Endothelial cell of umbilical vein (primary cell): Measurements from ENCODE around the gene FBXW11. TPM values are rescaled to one million over a fixed set of nuclear protein-coding genes. Genes with fewer than 3 reads are reported as not detected.

Experiments used
- BruUV-seq: library from RNA; stranded (reverse); fragments of 400-500 nt; replicated peaks from 2 replicates; lab custom pipeline; 2021; lab: Mats Ljungman, UMichigan
- CTCF ChIA-PET: fragments of 300-600, 350-600 bp; sonication (Branson Sonifier 250); formaldehyde crosslinking; loops from one replicate; lab custom pipeline; 2021; ENCODE audit warnings: antibody characterized with exemption, inconsistent platforms; lab: Charles Lee
- POLR2A ChIA-PET: fragments of 300-600, 350-600 bp; sonication (Branson Sonifier 250); formaldehyde crosslinking; loops from one replicate; lab custom pipeline; 2021; ENCODE audit warnings: antibody characterized with exemption, inconsistent platforms; lab: Charles Lee
- DNase-seq: peaks from one replicate; pipeline ENCODE4 v3.0.0-alpha.2; 2011; ENCODE audit warnings: low read depth, low spot score
- FAIRE-seq: peaks from 2 replicates; lab custom pipeline; 2011; peaks lifted over from hg19 to GRCh38; lab: Jason Lieb, UNC
- H2AFZ ChIP-seq: 2 replicates; pipeline ENCODE4 v1.6.0; 2012; ENCODE audit warnings: low read depth, low read length, control low read depth, inconsistent platforms
- H3K27ac ChIP-seq: 2 replicates; pipeline ENCODE4 v1.5.1; 2011; ENCODE audit warnings: low read depth, mild to moderate bottlenecking, control low read depth, low read length, moderate library complexity; ENCODE audit not compliant: insufficient read depth
- H3K27me3 ChIP-seq, 2 experiments: 2 replicates each; pipeline versions ENCODE4 v1.6.0 to v1.6.1; 2011; ENCODE audit warnings: low read length in 2 of 2, mixed read lengths in 1 of 2; ENCODE audit not compliant: control insufficient read depth in 2 of 2, insufficient read depth in 2 of 2
- H3K36me3 ChIP-seq, 2 experiments: 2 replicates in 1 of 2; 3 replicates in 1 of 2; pipeline ENCODE4 v1.5.1; 2011; ENCODE audit warnings: low read length in 2 of 2, mild to moderate bottlenecking in 1 of 2, moderate library complexity in 1 of 2; ENCODE audit not compliant: control insufficient read depth in 2 of 2, insufficient read depth in 2 of 2; ENCODE audit errors: extremely low read depth in 1 of 2
- H3K4me1 ChIP-seq: 3 replicates; pipeline ENCODE4 v1.5.1; 2011; ENCODE audit warnings: mild to moderate bottlenecking, low read length; ENCODE audit not compliant: control insufficient read depth, insufficient read depth; ENCODE audit errors: extremely low read depth
- H3K4me2 ChIP-seq: 2 replicates; pipeline ENCODE4 v1.6.1; 2011; ENCODE audit warnings: low read length, control low read depth, mixed read lengths; ENCODE audit not compliant: insufficient read depth
- H3K4me3 ChIP-seq, 3 experiments: fragments of 200-600 bp in 1 of 3; sonication (generic), shearing (Covaris generic) in 1 of 3; replicated peaks in 1 of 3; 2 replicates each; pipeline ENCODE4 v1.5.1; 2011 to 2016; ENCODE audit warnings: control low read depth in 3 of 3, low read length in 3 of 3, mild to moderate bottlenecking in 2 of 3, inconsistent platforms in 1 of 3, low read depth in 1 of 3, moderate library complexity in 1 of 3; ENCODE audit not compliant: insufficient read depth in 1 of 3
- H3K79me2 ChIP-seq: 2 replicates; pipeline ENCODE4 v1.6.0; 2012; ENCODE audit warnings: low read length, inconsistent platforms; ENCODE audit not compliant: control insufficient read depth, insufficient read depth
- H3K9ac ChIP-seq: replicated peaks from 2 replicates; pipeline ENCODE3; 2011; ENCODE audit warnings: low read length, control low read depth; ENCODE audit not compliant: insufficient read depth; ENCODE audit errors: extremely low read depth
- H3K9me1 ChIP-seq: replicated peaks from 3 replicates; pipeline ENCODE4 v1.6.0; 2011; ENCODE audit warnings: mild to moderate bottlenecking, low read length; ENCODE audit not compliant: control insufficient read depth, insufficient read depth; ENCODE audit errors: extremely low read depth
- H3K9me3 ChIP-seq: replicated peaks from 2 replicates; pipeline ENCODE4 v1.5.1; 2012; ENCODE audit warnings: low read length, inconsistent platforms; ENCODE audit not compliant: control insufficient read depth, insufficient read depth
- H4K20me1 ChIP-seq: replicated peaks from 2 replicates; pipeline ENCODE3; 2011; ENCODE audit warnings: mild to moderate bottlenecking, low read length; ENCODE audit not compliant: control insufficient read depth, insufficient read depth; ENCODE audit errors: extremely low read depth
- CTCF ChIP-seq, 2 donors: IDR thresholded peaks; 1 replicate in 1 of 2; 2 replicates in 1 of 2; pipeline ENCODE4 v1.5.1; 2011; ENCODE audit warnings: low read length in 2 of 2, mild to moderate bottlenecking in 2 of 2, moderate library complexity in 2 of 2, control low read depth in 1 of 2, inconsistent platforms in 1 of 2, low read depth in 1 of 2; ENCODE audit not compliant: insufficient read depth in 1 of 2; ENCODE audit errors: extremely low read depth in 1 of 2
- EZH2 ChIP-seq: IDR thresholded peaks from 2 replicates; pipeline ENCODE4 v1.6.1; 2012; ENCODE audit warnings: borderline replicate concordance, low read depth, mild to moderate bottlenecking, moderate library complexity, low read length, inconsistent platforms; ENCODE audit not compliant: severe bottlenecking
- FOS ChIP-seq: IDR thresholded peaks from 2 replicates; pipeline ENCODE4 v1.6.1; 2011; ENCODE audit warnings: mild to moderate bottlenecking, low read length, moderate library complexity, borderline replicate concordance; ENCODE audit not compliant: insufficient read depth
- GATA2 ChIP-seq: IDR thresholded peaks from 2 replicates; pipeline ENCODE4 v1.7.0; 2011; ENCODE audit warnings: low read depth, mild to moderate bottlenecking, moderate library complexity, mixed read lengths, low read length; ENCODE audit not compliant: insufficient read length, insufficient read depth
- JUN ChIP-seq: IDR thresholded peaks from 2 replicates; pipeline ENCODE4 v1.6.1; 2011; ENCODE audit warnings: borderline replicate concordance, low read depth; ENCODE audit not compliant: insufficient read length, insufficient read depth
- MAX ChIP-seq: IDR thresholded peaks from 2 replicates; pipeline ENCODE4 v1.6.1; 2011; ENCODE audit not compliant: insufficient read depth, insufficient read length
- MYC ChIP-seq: IDR thresholded peaks from one replicate; pipeline ENCODE4 v1.6.1; 2011; ENCODE audit warnings: mild to moderate bottlenecking, low read depth, low read length
- POLR2A ChIP-seq: IDR thresholded peaks from 2 replicates; pipeline ENCODE4 v1.6.1; 2012; ENCODE audit warnings: low read depth, mild to moderate bottlenecking, control low read depth, low read length
- POLR2AphosphoS5 ChIP-seq: IDR thresholded peaks from 2 replicates; pipeline ENCODE4 v1.6.1; 2012; ENCODE audit warnings: low read depth, mild to moderate bottlenecking, control low read depth, low read length, moderate library complexity; ENCODE audit not compliant: insufficient read depth
- dilution Hi-C: fragments of 300-500 bp; cut with MboI; formaldehyde crosslinking; loops from one replicate; pipeline ENCODE4 v1.15.0; 2019; ENCODE audit warnings: low sequenced_read_pairs; ENCODE audit not compliant: extremely low pct_ligation_motif_present
- intact Hi-C: fragments of 100-400 bp; cut with micrococcal nuclease; formaldehyde crosslinking; loops from one replicate; pipeline ENCODE4 v1.10.0; 2022
- polyA plus RNA-seq, 4 experiments: library from polyadenylated mRNA; depleted of rRNA in 3 of 4; stranded (reverse) in 3 of 4; unstranded in 1 of 4; fragments of >200 nt; gene quantifications; 2 replicates each; pipeline versions ENCODE4 v1.2.1 to v1.2.3, GENCODE V29; 2011 to 2012; ENCODE audit warnings: missing spikeins in 1 of 4
- total RNA-seq: library from RNA; stranded (reverse); gene quantifications from 2 replicates; pipeline ENCODE4 v1.2.3, GENCODE V29; 2021

The FBXW11 gene
- total and polyA plus RNA-seq, 2 donors (not counting 3 experiments of a cell fraction or from before 2014, with no cell fraction given) = 30.7 to 44.7 TPM

- H3K27me3 ChIP-seq = no peaks in the 10 kb centered on the region
- H3K27ac ChIP-seq = no peak overlapping the region
- no peak for DNase-seq
- no peak overlapping the region for H2AFZ ChIP-seq
- dilution Hi-C loops = no loop called here
- no TSS peak for BruUV-seq
- ChIA-PET POLR2A (no interaction called here), CTCF (interaction anchor here (0.6 to 6.5 kb wide), 32 partner anchors 9 to 506 kb away, joined by 3 to 292 read pairs (median 14); partner anchors contain the start of genes FBXW11, FGF18 and STK10)
- TF ChIP-seq MAX (no peak), CTCF (IDR thresholded peaks at IDR 0.05; ENCODE audit: extremely low read depth in 1 of 2, insufficient read depth in 1 of 2, low read depth in 1 of 2, low read length in 2 of 2) (no peak), JUN (no peak), POLR2AphosphoS5 (no peak), GATA2 (no peak), MYC (no peak), FOS (no peak), POLR2A (no peak), EZH2 (no peak)
- FAIRE-seq = peak; percentile 48
- no peaks in the 10 kb centered on the region for H3K9me3 ChIP-seq
- H3K36me3 ChIP-seq = peaks cover 0 to 2% of the 10 kb centered on the region in 2 experiments
- H3K4me3 ChIP-seq = no peak overlapping the region
- H3K4me2 ChIP-seq = no peak overlapping the region
- H4K20me1 ChIP-seq = peaks cover 14% of the 10 kb centered on the region
- intact Hi-C loops = no loop called here
- peaks cover 23% of the 10 kb centered on the region for H3K79me2 ChIP-seq
- H3K9me1 ChIP-seq = no peaks in the 10 kb centered on the region
- peaks cover 10% of the 10 kb centered on the region for H3K4me1 ChIP-seq
- no peak overlapping the region for H3K9ac ChIP-seq
Measured at GRCh38 chr5:171911152-171911551, 95.3 kb downstream of the FBXW11 start.
